Activated CD4-positive, alpha-beta T cell treated with anti-CD3 and anti-CD28 coated beads, Interleukin-2, amount 50 U/mL, for 16 hours (primary cell): ENCODE measurements around the gene DDR1.
"Not testable (repeated sequence)": the region's sequence is repeated elsewhere in the genome, so short reads cannot be mapped to it uniquely, and the experiment has no call there.

Experiments used
- DNase-seq: peaks from one replicate; pipeline ENCODE4 v3.0.0-alpha.2; 2020

Gene DDR1

GRCh38 chr6:30894935-30895334 is 10.6 kb downstream of the DDR1 start:
- no peak for DNase-seq

GRCh38 chr6:30895343-30895742 is 11.0 kb downstream of the DDR1 start:
- DNase-seq: no peak

GRCh38 chr6:30896541-30896940 is 12.2 kb downstream of the DDR1 start:
- no peak for DNase-seq

- DNase-seq: no peak
Measured at GRCh38 chr6:30897882-30898281, 13.6 kb downstream of the DDR1 start.

- no peak for DNase-seq
Measured at GRCh38 chr6:30898750-30899360, 14.5 kb downstream of the DDR1 start.

GRCh38 chr6:30900863-30901417 is 16.6 kb downstream of the DDR1 start:
- DNase-seq: no peak

- no peak for DNase-seq
Measured at GRCh38 chr6:30901436-30901835, 17.1 kb downstream of the DDR1 start.

- DNase-seq: not testable (repeated sequence)
Measured at GRCh38 chr6:30902196-30902595, 17.9 kb downstream of the DDR1 start.

- DNase-seq: no peak
Measured at GRCh38 chr6:30902709-30903108, 18.4 kb downstream of the DDR1 start.

- no peak for DNase-seq
Measured at GRCh38 chr6:30903236-30903635, 18.9 kb downstream of the DDR1 start.

GRCh38 chr6:30907290-30907757 is 23.0 kb downstream of the DDR1 start:
- not testable (repeated sequence) for DNase-seq

- peak; percentile 98 for DNase-seq
Measured at GRCh38 chr6:30907758-30908591, 23.7 kb downstream of the DDR1 start, which contains the start of gene GTF2H4. Gene GTF2H4, plus strand, starts transcription at chr6:30908207.

- no peak for DNase-seq
Measured at GRCh38 chr6:30908700-30909099, 24.4 kb downstream of the DDR1 start.

- DNase-seq: not testable (repeated sequence)
Measured at GRCh38 chr6:30910473-30910872, 26.2 kb downstream of the DDR1 start.

- DNase-seq: no peak
Measured at GRCh38 chr6:30912746-30913520, 28.6 kb downstream of the DDR1 start.

- DNase-seq: no peak
Measured at GRCh38 chr6:30913721-30914075, 29.4 kb downstream of the DDR1 start.

- DNase-seq: peak; percentile 93
Measured at GRCh38 chr6:30914076-30914853, 29.9 kb downstream of the DDR1 start, which contains the start of gene VARS2. Gene VARS2, plus strand, starts transcription at chr6:30914238. Its CDS starts 599 bp downstream, at chr6:30914837.

- DNase-seq: peak; percentile 5
Measured at GRCh38 chr6:30914854-30915590, 30.7 kb downstream of the DDR1 start.

- DNase-seq: peak; percentile 44
Measured at GRCh38 chr6:30915591-30915946, 31.2 kb downstream of the DDR1 start.

- no peak for DNase-seq
Measured at GRCh38 chr6:30917041-30917440, 32.7 kb downstream of the DDR1 start.

GRCh38 chr6:30917487-30917886 is 33.2 kb downstream of the DDR1 start:
- no peak for DNase-seq

- DNase-seq: no peak
Measured at GRCh38 chr6:30918670-30919069, 34.4 kb downstream of the DDR1 start.
